Large intestine (tissue), 3 donors: ENCODE measurements around the gene TUBA8. TPM values are rescaled to one million over a fixed set of nuclear protein-coding genes. Genes with fewer than 3 reads are reported as not detected.
"Not testable (repeated sequence)": the region's sequence is repeated elsewhere in the genome, so short reads cannot be mapped to it uniquely, and the experiment has no call there.

Experiments used
- DNase-seq, 2 donors: peaks; one replicate each; pipeline versions ENCODE4 v3.0.0 to v3.0.0-alpha.2; 2013
- H3K27ac ChIP-seq: one replicate; pipeline ENCODE4 v1.5.1; 2013; ENCODE audit warnings: low read length
- H3K27me3 ChIP-seq: 2 replicates; pipeline ENCODE4 v1.6.1; 2013; ENCODE audit warnings: low read length; ENCODE audit not compliant: control insufficient read depth, insufficient read depth
- H3K36me3 ChIP-seq: 2 replicates; pipeline ENCODE4 v1.6.1; 2013; ENCODE audit warnings: low read length; ENCODE audit not compliant: control insufficient read depth, insufficient read depth
- H3K4me1 ChIP-seq: one replicate; pipeline ENCODE4 v1.6.1; 2013; ENCODE audit warnings: low read length; ENCODE audit not compliant: control insufficient read depth, insufficient read depth
- H3K4me3 ChIP-seq: one replicate; pipeline ENCODE4 v1.5.1; 2013; ENCODE audit warnings: low read length
- H3K9me3 ChIP-seq: one replicate; pipeline ENCODE4 v1.6.1; 2013; ENCODE audit warnings: mild to moderate bottlenecking, low read depth, low read length, moderate library complexity; ENCODE audit not compliant: control insufficient read depth
- WGBS: methylation state at CpG from one replicate; pipeline ENCODE4 v1.1.5; 2013; ENCODE audit warnings: low lambda C conversion rate; ENCODE audit not compliant: insufficient coverage; 5-methylcytosine and 5-hydroxymethylcytosine counted together
- polyA plus RNA-seq: library from polyadenylated mRNA; unstranded; fragments of 120-200 nt; gene quantifications from one replicate; pipeline ENCODE4 v1.2.1, GENCODE V29; 2013

The TUBA8 gene
- polyA plus RNA-seq, 1 donor: 1.9 TPM

DNA sequence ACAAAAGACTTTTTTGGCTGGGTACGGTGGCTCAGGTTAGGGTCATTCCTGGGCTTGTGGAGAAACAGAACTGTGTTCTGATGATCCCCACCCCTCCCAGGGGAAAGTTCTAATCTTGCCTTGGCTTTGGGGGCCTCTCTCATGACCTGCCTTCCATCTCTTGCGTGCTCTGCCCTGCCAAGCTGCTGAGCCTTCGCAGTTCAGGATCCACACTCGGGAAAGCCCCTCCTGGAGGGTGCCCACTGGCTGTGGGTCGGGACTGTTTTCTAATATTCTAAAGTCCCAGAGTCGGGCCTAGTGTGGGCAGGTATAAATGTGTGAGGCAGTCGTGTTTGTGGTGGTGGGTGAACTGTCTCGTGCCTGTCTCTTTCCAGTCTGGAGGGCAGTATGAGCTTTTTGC, 62.2 kb downstream of the TUBA8 start:
- not testable (repeated sequence) for DNase-seq, H3K9me3 ChIP-seq, H3K27me3 ChIP-seq, H3K27ac ChIP-seq, H3K36me3 ChIP-seq, H3K4me3 ChIP-seq, H3K4me1 ChIP-seq
- no CpG with 5 or more reads among the region's 8 CpGs for WGBS

DNA sequence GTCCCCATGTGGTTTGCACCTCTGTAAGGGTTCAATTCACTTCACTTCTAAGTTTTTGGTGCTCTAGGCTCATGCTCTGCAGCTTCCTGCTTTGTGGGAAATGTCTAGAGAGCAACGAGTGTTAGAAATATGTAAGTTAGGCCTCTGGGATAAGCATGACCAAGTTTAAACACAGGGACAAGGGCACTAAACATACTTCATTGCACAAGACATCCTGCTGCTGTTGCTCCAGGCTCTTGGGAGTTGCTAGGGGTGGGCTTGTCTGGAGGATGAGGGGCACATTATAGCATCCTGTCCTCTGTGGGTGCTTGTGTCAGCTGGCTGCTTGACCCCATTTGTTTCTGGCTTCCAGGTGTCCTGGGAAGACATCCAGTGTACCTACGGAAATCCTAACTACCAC, 62.8 kb downstream of the TUBA8 start:
- WGBS: no CpG with 5 or more reads among the region's 2 CpGs
- H3K36me3 ChIP-seq, H3K27ac ChIP-seq, H3K9me3 ChIP-seq, H3K4me3 ChIP-seq, H3K4me1 ChIP-seq, H3K27me3 ChIP-seq, DNase-seq: not testable (repeated sequence)

Other genes starting within 250 kb of the TUBA8 start
- 36.1 TPM for gene MICAL3, start 86.2 kb upstream of the TUBA8 start, polyA plus RNA-seq
- 32.7 TPM for gene PEX26, start 32.8 kb upstream of the TUBA8 start, polyA plus RNA-seq
- 3.8 TPM for gene USP18, start 39.4 kb downstream of the TUBA8 start, polyA plus RNA-seq